ENCODE data around the gene ARMH3.
A peak's percentile ranks its signal among the peaks of the same experiment; 100 is the strongest.

Gene ARMH3

GRCh38 chr10:101830322-101831168 is 225.4 kb downstream of the ARMH3 start:
- peak; percentile 88 for DNase-seq (ENCODE audit: low read depth)
- peak overlapping the region; percentile 44 for H3K4me3 ChIP-seq (ENCODE audit: control insufficient read depth, low read depth, low read length)
- no peak for TF ChIP-seq CTCF (conservative IDR thresholded peaks at IDR 0.05; ENCODE audit: control insufficient read depth, insufficient read depth, low read depth, low read length)

GRCh38 chr10:101829561-101830315 is 226.2 kb downstream of the ARMH3 start:
- peak overlapping the region; percentile 44 for H3K4me3 ChIP-seq (ENCODE audit: control insufficient read depth, low read depth, low read length)
- no peak for TF ChIP-seq CTCF (conservative IDR thresholded peaks at IDR 0.05; ENCODE audit: control insufficient read depth, insufficient read depth, low read depth, low read length)
- peak; percentile 25 for DNase-seq (ENCODE audit: low read depth)

GRCh38 chr10:101828766-101829551 is 227.0 kb downstream of the ARMH3 start:
- H3K4me3 ChIP-seq (ENCODE audit: control insufficient read depth, low read depth, low read length) = peak overlapping the region; percentile 6
- no peak for DNase-seq (ENCODE audit: low read depth)
- no peak for TF ChIP-seq CTCF (conservative IDR thresholded peaks at IDR 0.05; ENCODE audit: control insufficient read depth, insufficient read depth, low read depth, low read length)

- no peak for TF ChIP-seq CTCF (conservative IDR thresholded peaks at IDR 0.05; ENCODE audit: control insufficient read depth, insufficient read depth, low read depth, low read length)
- no peak for DNase-seq (ENCODE audit: low read depth)
- H3K4me3 ChIP-seq (ENCODE audit: control insufficient read depth, low read depth, low read length) = no peak overlapping the region
These were observed 227.9 kb downstream of the ARMH3 start for GRCh38 chr10:101827919-101828600.

GRCh38 chr10:101826852-101827434 is 229.0 kb downstream of the ARMH3 start:
- DNase-seq (ENCODE audit: low read depth) = no peak
- TF ChIP-seq CTCF (conservative IDR thresholded peaks at IDR 0.05; ENCODE audit: control insufficient read depth, insufficient read depth, low read depth, low read length) = no peak
- no peak overlapping the region for H3K4me3 ChIP-seq (ENCODE audit: control insufficient read depth, low read depth, low read length)

Data from fibroblast of mammary gland (primary cell).